Activated naive CD8-positive, alpha-beta T cell treated with anti-CD3 and anti-CD28 coated beads for 36 hours (primary cell): ENCODE results near the gene SHROOM4. TPM values are rescaled to one million over a fixed set of nuclear protein-coding genes. Genes with fewer than 3 reads are reported as not detected.

Experiments
- DNase-seq: peaks from one replicate; pipeline ENCODE4 v3.0.0; 2021
- H3K27ac Mint-ChIP-seq: one replicate; pipeline ENCODE4 v1.8.0; 2022; ENCODE audit warnings: mild to moderate bottlenecking, moderate library complexity, mixed read lengths
- H3K27me3 Mint-ChIP-seq: one replicate; pipeline ENCODE4 v1.8.0; 2022; ENCODE audit warnings: mild to moderate bottlenecking, mixed read lengths
- H3K36me3 Mint-ChIP-seq: one replicate; pipeline ENCODE4 v1.8.0; 2021; ENCODE audit warnings: mild to moderate bottlenecking, mixed read lengths
- H3K4me1 Mint-ChIP-seq: one replicate; pipeline ENCODE4 v1.8.0; 2021; ENCODE audit warnings: mixed read lengths
- H3K4me3 Mint-ChIP-seq: one replicate; pipeline ENCODE4 v1.8.0; 2022; ENCODE audit warnings: mild to moderate bottlenecking, moderate library complexity, mixed read lengths
- H3K9me3 Mint-ChIP-seq: one replicate; pipeline ENCODE4 v1.8.0; 2022; ENCODE audit warnings: mixed read lengths
- total RNA-seq, 2 experiments: library from RNA; stranded (reverse); gene quantifications; one replicate each; pipeline ENCODE4 v1.2.3, GENCODE V29; 2021

SHROOM4 gene
- total RNA-seq, 2 experiments from 2014 or later, result not detected

DNA sequence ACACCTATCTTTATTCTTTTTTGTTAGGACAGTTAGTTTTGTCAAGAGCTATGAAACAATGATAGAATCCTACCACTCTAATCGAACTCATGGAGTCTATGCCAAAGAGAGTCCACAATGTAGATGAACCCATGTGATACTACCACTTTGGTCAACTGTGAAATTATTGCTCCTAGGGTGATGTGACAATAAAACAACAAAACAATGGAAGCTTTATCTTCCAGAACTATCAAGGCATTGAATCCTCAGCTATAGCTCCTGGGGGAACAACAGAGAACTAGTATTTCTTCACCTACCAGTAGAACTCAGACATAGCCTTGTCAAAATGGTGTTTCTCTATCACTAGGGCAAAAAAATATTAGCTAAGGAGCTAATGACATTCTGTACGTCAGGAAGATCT, 62.9 kb downstream of the SHROOM4 start:
- Mint-ChIP-seq H3K9me3 (no peaks in the 10 kb centered on the region), H3K27me3 (peaks cover 6% of the 10 kb centered on the region), H3K36me3 (no peaks in the 10 kb centered on the region), H3K4me3 (no peak overlapping the region), H3K27ac (no peak overlapping the region), H3K4me1 (no peaks in the 10 kb centered on the region)
- DNase-seq, result no peak

DNA sequence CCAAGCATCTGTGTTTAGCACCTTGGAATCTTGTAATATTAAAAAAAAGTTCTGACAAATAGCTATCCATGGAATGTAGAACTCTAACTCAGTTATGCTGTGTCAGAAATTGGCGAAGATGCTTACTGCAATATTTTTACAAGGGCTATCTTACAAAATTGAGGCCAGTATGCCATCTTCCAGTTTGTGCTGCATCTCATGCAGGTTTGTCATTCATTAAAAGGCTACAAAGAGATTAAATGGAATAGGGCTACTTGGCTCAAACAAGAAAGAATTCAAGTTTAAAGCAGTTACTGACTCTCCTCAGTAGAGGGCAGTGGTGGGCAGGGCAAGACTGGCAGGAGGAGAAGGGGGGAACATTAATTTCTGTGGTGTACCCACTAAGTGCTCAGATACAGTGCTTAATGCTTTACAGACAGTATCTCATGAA, 66.5 kb downstream of the SHROOM4 start:
- no peaks in the 10 kb centered on the region for H3K9me3 Mint-ChIP-seq
- H3K4me1 Mint-ChIP-seq, result no peaks in the 10 kb centered on the region
- H3K27me3 Mint-ChIP-seq, result peaks cover 19% of the 10 kb centered on the region
- no peak overlapping the region for H3K27ac Mint-ChIP-seq
- H3K36me3 Mint-ChIP-seq, result no peaks in the 10 kb centered on the region
- peak; percentile 1 for DNase-seq
- no peak overlapping the region for H3K4me3 Mint-ChIP-seq

GRCh38 chrX:50736656-50737055, 77.3 kb downstream of the SHROOM4 start:
- H3K9me3 Mint-ChIP-seq, result no peaks in the 10 kb centered on the region
- H3K4me1 Mint-ChIP-seq, result no peaks in the 10 kb centered on the region
- no peak for DNase-seq
- H3K4me3 Mint-ChIP-seq, result no peak overlapping the region
- H3K36me3 Mint-ChIP-seq, result no peaks in the 10 kb centered on the region
- no peak overlapping the region for H3K27ac Mint-ChIP-seq
- peaks cover 5% of the 10 kb centered on the region for H3K27me3 Mint-ChIP-seq

GRCh38 chrX:50726296-50726695, 87.7 kb downstream of the SHROOM4 start:
- Mint-ChIP-seq H3K9me3 (no peaks in the 10 kb centered on the region), H3K27ac (no peak overlapping the region)

GRCh38 chrX:50725310-50725709, 88.7 kb downstream of the SHROOM4 start:
- no peaks in the 10 kb centered on the region for H3K4me1 Mint-ChIP-seq
- H3K27me3 Mint-ChIP-seq, result peaks cover 3% of the 10 kb centered on the region
- H3K4me3 Mint-ChIP-seq, result no peak overlapping the region
- H3K36me3 Mint-ChIP-seq, result no peaks in the 10 kb centered on the region
- no peak for DNase-seq
- H3K27ac Mint-ChIP-seq, result no peak overlapping the region
- H3K9me3 Mint-ChIP-seq, result no peaks in the 10 kb centered on the region

More at GRCh38 chrX:50726296-50726695, 87.7 kb downstream of the SHROOM4 start:
- DNase-seq, result no peak
- no peaks in the 10 kb centered on the region for H3K4me1 Mint-ChIP-seq
- peaks cover 3% of the 10 kb centered on the region for H3K27me3 Mint-ChIP-seq
- no peak overlapping the region for H3K4me3 Mint-ChIP-seq
- no peaks in the 10 kb centered on the region for H3K36me3 Mint-ChIP-seq

DNA sequence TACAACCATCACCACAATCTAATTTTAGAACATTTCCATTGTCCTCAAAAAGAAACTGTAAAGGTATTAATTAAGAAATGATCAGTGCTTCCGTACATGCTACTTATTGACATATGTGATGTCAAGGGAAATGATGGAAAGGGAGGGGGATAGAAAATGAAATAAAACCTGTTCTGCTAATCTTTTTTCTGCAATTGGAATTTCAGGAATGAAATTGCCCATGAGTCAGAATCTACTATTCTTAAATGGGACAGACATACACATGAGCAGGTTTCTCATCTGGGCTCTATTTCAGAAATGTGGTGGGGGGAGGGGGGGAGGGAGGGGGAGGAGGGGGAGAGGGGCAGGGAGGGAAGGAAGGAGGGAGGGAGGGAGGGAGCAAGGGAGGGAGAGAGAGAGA, 91.0 kb downstream of the SHROOM4 start:
- no peak overlapping the region for H3K27ac Mint-ChIP-seq
- H3K36me3 Mint-ChIP-seq, result no peaks in the 10 kb centered on the region
- H3K4me1 Mint-ChIP-seq, result no peaks in the 10 kb centered on the region
- no peaks in the 10 kb centered on the region for H3K9me3 Mint-ChIP-seq
- no peaks in the 10 kb centered on the region for H3K27me3 Mint-ChIP-seq
- no peak for DNase-seq
- no peak overlapping the region for H3K4me3 Mint-ChIP-seq

- H3K27me3 Mint-ChIP-seq, result no peaks in the 10 kb centered on the region
- no peaks in the 10 kb centered on the region for H3K4me1 Mint-ChIP-seq
- no peak for DNase-seq
- H3K36me3 Mint-ChIP-seq, result no peaks in the 10 kb centered on the region
- H3K27ac Mint-ChIP-seq, result no peak overlapping the region
- no peak overlapping the region for H3K4me3 Mint-ChIP-seq
- no peaks in the 10 kb centered on the region for H3K9me3 Mint-ChIP-seq
Observed at GRCh38 chrX:50721764-50722521, 92.1 kb downstream of the SHROOM4 start.

DNA sequence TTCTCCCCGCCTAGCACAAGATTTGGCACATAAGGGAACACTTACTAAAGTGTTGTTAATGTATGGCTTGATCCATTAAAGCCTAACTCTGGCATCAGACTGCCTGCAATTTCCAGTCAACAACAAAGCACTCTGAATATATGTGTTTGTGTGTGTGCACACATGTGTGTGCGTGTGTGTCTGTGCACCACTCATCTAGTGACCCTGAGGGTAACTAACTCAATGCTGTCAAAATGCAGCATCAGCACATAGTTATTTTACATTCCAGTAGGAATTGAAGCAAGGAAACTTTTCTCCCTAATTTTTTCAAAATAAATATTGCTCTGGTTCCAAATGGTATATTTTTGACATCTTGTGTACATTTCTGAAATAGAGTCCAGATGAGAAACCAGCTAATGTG, 94.4 kb downstream of the SHROOM4 start:
- H3K27me3 Mint-ChIP-seq, result no peaks in the 10 kb centered on the region
- no peaks in the 10 kb centered on the region for H3K4me1 Mint-ChIP-seq
- no peak overlapping the region for H3K27ac Mint-ChIP-seq
- no peaks in the 10 kb centered on the region for H3K9me3 Mint-ChIP-seq
- H3K36me3 Mint-ChIP-seq, result no peaks in the 10 kb centered on the region
- DNase-seq, result no peak
- no peak overlapping the region for H3K4me3 Mint-ChIP-seq

DNA sequence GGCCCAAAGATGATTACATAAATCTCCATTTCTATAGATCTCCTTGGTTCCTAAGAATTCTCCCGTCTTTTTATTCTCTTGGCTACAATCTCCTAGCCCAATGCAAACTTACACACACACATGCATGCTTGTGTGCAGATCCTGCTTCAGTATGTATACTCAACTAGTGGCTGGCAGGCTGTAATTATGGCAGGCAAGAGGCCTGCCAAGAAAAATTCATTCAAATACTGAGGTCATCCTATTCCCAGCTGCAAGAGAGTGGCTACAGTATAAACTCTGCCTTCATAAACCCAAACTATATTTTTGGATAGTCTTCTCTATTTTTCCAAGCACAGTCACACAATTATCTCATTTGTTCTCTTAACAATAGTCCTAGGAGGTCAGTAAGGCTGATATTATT, 95.2 kb downstream of the SHROOM4 start:
- no peak overlapping the region for H3K27ac Mint-ChIP-seq
- DNase-seq, result no peak
- no peaks in the 10 kb centered on the region for H3K36me3 Mint-ChIP-seq
- H3K9me3 Mint-ChIP-seq, result no peaks in the 10 kb centered on the region
- H3K27me3 Mint-ChIP-seq, result no peaks in the 10 kb centered on the region
- H3K4me3 Mint-ChIP-seq, result no peak overlapping the region
- H3K4me1 Mint-ChIP-seq, result no peaks in the 10 kb centered on the region

DNA sequence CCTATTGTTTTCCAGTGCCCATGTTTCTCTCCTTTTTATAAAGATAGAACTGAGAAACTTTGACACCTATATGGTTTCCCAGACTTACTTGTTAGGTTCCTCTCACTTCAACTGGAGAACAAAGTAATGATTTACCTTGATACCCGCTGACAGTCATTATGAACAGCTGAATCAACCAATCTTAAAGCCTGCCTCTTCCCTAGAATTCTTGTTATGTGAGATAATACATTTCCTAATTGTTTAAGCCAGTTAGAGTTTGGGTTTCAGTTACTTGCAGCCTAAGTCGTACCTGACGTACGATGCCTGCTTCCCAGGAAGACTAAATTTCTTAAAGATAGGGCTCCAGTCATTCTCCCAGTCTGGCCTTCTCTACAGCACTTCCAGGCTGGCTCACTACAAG, 97.3 kb downstream of the SHROOM4 start:
- Mint-ChIP-seq H3K4me1 (no peaks in the 10 kb centered on the region), H3K27ac (no peak overlapping the region), H3K9me3 (no peaks in the 10 kb centered on the region), H3K36me3 (no peaks in the 10 kb centered on the region), H3K27me3 (no peaks in the 10 kb centered on the region), H3K4me3 (no peak overlapping the region)
- no peak for DNase-seq

- Mint-ChIP-seq H3K27ac (no peak overlapping the region), H3K27me3 (peaks cover 4% of the 10 kb centered on the region), H3K4me1 (no peaks in the 10 kb centered on the region), H3K36me3 (no peaks in the 10 kb centered on the region), H3K4me3 (no peak overlapping the region), H3K9me3 (no peaks in the 10 kb centered on the region)
- no peak for DNase-seq
Observed at GRCh38 chrX:50712777-50713176, 101.2 kb downstream of the SHROOM4 start.

DNA sequence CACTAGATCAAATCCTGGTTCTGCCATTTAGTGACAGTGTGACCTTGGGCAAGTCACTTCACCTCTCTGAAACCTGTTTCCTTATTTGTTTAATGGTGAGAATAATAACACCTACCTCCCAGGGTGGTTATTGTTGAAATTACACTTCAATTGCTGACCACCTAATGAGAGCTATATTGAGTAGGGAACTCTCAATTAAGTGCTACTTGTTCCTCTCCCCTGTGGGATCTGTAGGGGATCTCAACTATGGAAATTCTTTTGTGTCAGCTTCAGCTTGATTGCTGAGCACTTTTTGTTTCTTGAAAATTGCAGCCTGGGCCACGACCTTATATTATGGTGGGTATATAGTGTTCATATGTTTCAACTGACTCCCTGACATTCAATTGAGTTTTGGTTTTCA, 102.1 kb downstream of the SHROOM4 start:
- Mint-ChIP-seq H3K27me3 (peaks cover 4% of the 10 kb centered on the region), H3K9me3 (no peaks in the 10 kb centered on the region), H3K4me3 (no peak overlapping the region), H3K27ac (no peak overlapping the region), H3K4me1 (no peaks in the 10 kb centered on the region), H3K36me3 (no peaks in the 10 kb centered on the region)
- no peak for DNase-seq

- H3K27me3 Mint-ChIP-seq, result peaks cover 4% of the 10 kb centered on the region
- no peak for DNase-seq
- H3K9me3 Mint-ChIP-seq, result no peaks in the 10 kb centered on the region
- no peak overlapping the region for H3K4me3 Mint-ChIP-seq
- no peaks in the 10 kb centered on the region for H3K4me1 Mint-ChIP-seq
- no peaks in the 10 kb centered on the region for H3K36me3 Mint-ChIP-seq
- H3K27ac Mint-ChIP-seq, result no peak overlapping the region
Observed at GRCh38 chrX:50707955-50708699, 105.9 kb downstream of the SHROOM4 start.

- H3K36me3 Mint-ChIP-seq, result no peaks in the 10 kb centered on the region
- H3K27me3 Mint-ChIP-seq, result peaks cover 4% of the 10 kb centered on the region
- no peak overlapping the region for H3K4me3 Mint-ChIP-seq
- no peak for DNase-seq
- H3K27ac Mint-ChIP-seq, result no peak overlapping the region
- H3K4me1 Mint-ChIP-seq, result no peaks in the 10 kb centered on the region
- no peaks in the 10 kb centered on the region for H3K9me3 Mint-ChIP-seq
Observed at GRCh38 chrX:50707405-50707804, 106.6 kb downstream of the SHROOM4 start.

GRCh38 chrX:50705042-50705441, 109.0 kb downstream of the SHROOM4 start:
- no peaks in the 10 kb centered on the region for H3K9me3 Mint-ChIP-seq
- peaks cover 3% of the 10 kb centered on the region for H3K27me3 Mint-ChIP-seq
- no peaks in the 10 kb centered on the region for H3K36me3 Mint-ChIP-seq
- no peak for DNase-seq
- no peaks in the 10 kb centered on the region for H3K4me1 Mint-ChIP-seq
- no peak overlapping the region for H3K27ac Mint-ChIP-seq
- H3K4me3 Mint-ChIP-seq, result no peak overlapping the region

DNA sequence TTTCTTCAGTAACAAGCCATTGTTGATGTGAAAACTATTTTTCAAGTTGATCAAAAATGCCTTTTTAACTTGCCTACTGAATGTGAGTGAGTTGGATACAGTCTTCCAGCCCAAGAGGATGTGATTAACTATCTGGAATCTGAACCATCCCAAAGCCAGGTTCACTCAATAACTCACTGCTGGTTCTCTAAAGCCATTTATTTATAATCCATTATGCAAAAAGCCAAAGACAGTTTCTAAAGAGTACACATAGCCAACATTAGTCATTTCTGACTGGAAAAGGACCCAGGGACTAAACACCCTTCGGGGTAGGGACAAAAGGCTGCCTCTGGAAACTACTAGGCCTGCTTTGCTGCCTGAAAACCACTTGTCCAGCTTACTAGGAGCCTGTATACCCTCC, 109.6 kb downstream of the SHROOM4 start:
- Mint-ChIP-seq H3K27ac (no peak overlapping the region), H3K4me3 (no peak overlapping the region), H3K27me3 (no peaks in the 10 kb centered on the region), H3K36me3 (no peaks in the 10 kb centered on the region), H3K9me3 (no peaks in the 10 kb centered on the region), H3K4me1 (no peaks in the 10 kb centered on the region)
- no peak for DNase-seq
